HepG2 (cell line): ENCODE data around the gene DHRS1. TPM values are rescaled to one million over a fixed set of nuclear protein-coding genes. Genes with fewer than 3 reads are reported as not detected.
A peak's percentile ranks its signal among the peaks of the same experiment; 100 is the strongest.

Source experiments
- ATAC-seq: fragments of 200-7000 bp; cut with Tn5 transposase; 3 replicates; pipeline ENCODE4 v1.9.1; 2020; ENCODE audit warnings: mild to moderate bottlenecking, moderate library complexity
- BruUV-seq: library from RNA; stranded (reverse); fragments of 400-500 nt; replicated peaks from 2 replicates; lab custom pipeline; 2021; lab: Mats Ljungman, UMichigan
- CTCF ChIA-PET: fragments of 300-600 bp; formaldehyde crosslinking; extraction: SDS; loops from one replicate; lab custom pipeline; 2021; ENCODE audit warnings: low total read pairs, inconsistent platforms, low intra/inter-chr PET ratio; lab: Yijun Ruan, JAX
- POLR2A ChIA-PET: fragments of 350-600 bp; sonication (Branson Sonifier 250); formaldehyde crosslinking; loops from one replicate; lab custom pipeline; 2020; ENCODE audit warnings: antibody characterized with exemption, inconsistent platforms; lab: Yijun Ruan, JAX
- DNase-seq: peaks from one replicate; pipeline ENCODE4 v3.0.0-alpha.2; 2015; ENCODE audit warnings: low spot score
- FAIRE-seq: peaks from 3 replicates; lab custom pipeline; 2011; peaks lifted over from hg19 to GRCh38; lab: Jason Lieb, UNC
- H2AFZ ChIP-seq: one replicate; pipeline ENCODE4 v1.6.1; 2011; ENCODE audit warnings: low read length, inconsistent platforms
- H3K27ac ChIP-seq: fragments of 300-600 bp; 3 replicates; pipeline ENCODE4 v1.8.0; 2011; ENCODE audit warnings: mixed run types, mild to moderate bottlenecking, mixed read lengths, low read length, inconsistent platforms; ENCODE audit not compliant: insufficient read depth; ENCODE audit errors: extremely low read length
- H3K27me3 ChIP-seq, 2 experiments: fragments of 200-600 bp in 1 of 2; 2 replicates in 1 of 2; 3 replicates in 1 of 2; pipeline versions ENCODE4 v1.6.0 to v1.8.0; 2011; ENCODE audit warnings: low read length in 2 of 2, mild to moderate bottlenecking in 2 of 2, moderate library complexity in 2 of 2, inconsistent platforms in 1 of 2; ENCODE audit not compliant: insufficient read depth in 2 of 2, control insufficient read depth in 1 of 2
- H3K36me3 ChIP-seq, 2 experiments: fragments of 200-600 bp in 1 of 2; replicated peaks in 1 of 2; 2 replicates in 1 of 2; 3 replicates in 1 of 2; pipeline versions ENCODE4 v1.5.1 to v1.8.0; 2011; ENCODE audit warnings: low read length in 2 of 2, inconsistent platforms in 1 of 2; ENCODE audit not compliant: insufficient read depth in 2 of 2, control insufficient read depth in 1 of 2
- H3K4me1 ChIP-seq: 2 replicates; pipeline ENCODE4 v1.5.1; 2012; ENCODE audit warnings: low read length, inconsistent platforms; ENCODE audit not compliant: insufficient read depth
- H3K4me2 ChIP-seq: 2 replicates; pipeline ENCODE4 v1.6.0; 2011; ENCODE audit warnings: low read depth, low read length, inconsistent platforms
- H3K4me3 ChIP-seq, 3 experiments: fragments of 200-600 bp in 1 of 3; sonication (generic), shearing (Covaris generic) in 1 of 3; replicated peaks in 1 of 3; 2 replicates each; pipeline ENCODE4 v1.5.1; 2011 to 2016; ENCODE audit warnings: low read length in 3 of 3, inconsistent platforms in 2 of 3, low read depth in 2 of 3, mild to moderate bottlenecking in 2 of 3, control low read depth in 1 of 3, mixed read lengths in 1 of 3; ENCODE audit not compliant: insufficient read depth in 1 of 3
- H3K79me2 ChIP-seq: one replicate; pipeline ENCODE4 v1.6.1; 2011; ENCODE audit warnings: low read length, inconsistent platforms; ENCODE audit not compliant: insufficient read depth
- H3K9ac ChIP-seq: 2 replicates; pipeline ENCODE4 v1.6.0; 2011; ENCODE audit warnings: mild to moderate bottlenecking, low read depth, low read length, inconsistent platforms; ENCODE audit not compliant: insufficient read depth
- H3K9me3 ChIP-seq: 2 replicates; pipeline ENCODE4 v1.5.1; 2012; ENCODE audit warnings: mild to moderate bottlenecking, low read length
- H4K20me1 ChIP-seq: 2 replicates; pipeline ENCODE4 v1.6.0; 2011; ENCODE audit warnings: inconsistent platforms, mild to moderate bottlenecking, low read length, moderate library complexity; ENCODE audit not compliant: insufficient read depth
- AGO2 ChIP-seq: fragments of 200-400 bp; formaldehyde crosslinking; optimal IDR thresholded peaks from 2 replicates; pipeline ENCODE3; 2017; ENCODE audit warnings: mild to moderate bottlenecking, low read depth, low read length, moderate library complexity
- CCAR2 ChIP-seq: fragments of 200-400 bp; formaldehyde crosslinking; optimal IDR thresholded peaks from 2 replicates; pipeline ENCODE3; 2018; ENCODE audit warnings: low read depth, mild to moderate bottlenecking, low read length, moderate library complexity
- CHCHD3 ChIP-seq: sonication (generic); formaldehyde crosslinking; IDR thresholded peaks from 2 replicates; pipeline ENCODE4 v1.8.0; 2022; ENCODE audit warnings: mild to moderate bottlenecking, missing genetic modification reagents, moderate library complexity
- FOXJ3 ChIP-seq: sonication (generic); formaldehyde crosslinking; IDR thresholded peaks from 2 replicates; pipeline ENCODE4 v1.4.0; 2020; ENCODE audit warnings: missing genetic modification reagents, mild to moderate bottlenecking, borderline replicate concordance
- GABPA ChIP-seq, 2 experiments: IDR thresholded peaks; 2 replicates each; pipeline ENCODE4 v1.6.1; 2011 to 2016; ENCODE audit warnings: low read depth in 2 of 2, low read length in 1 of 2, missing biosample characterization in 1 of 2, missing genetic modification characterization in 1 of 2
- MIER3 ChIP-seq: IDR thresholded peaks from 2 replicates; pipeline ENCODE4 v1.6.1; 2016; ENCODE audit warnings: missing compliant biosample characterization, borderline replicate concordance
- MTA1 ChIP-seq: sonication (generic); formaldehyde crosslinking; IDR thresholded peaks from 2 replicates; pipeline ENCODE4 v1.4.0; 2020; ENCODE audit warnings: missing genetic modification reagents, mild to moderate bottlenecking, borderline replicate concordance
- RELA ChIP-seq: sonication (generic); formaldehyde crosslinking; IDR thresholded peaks from 2 replicates; pipeline ENCODE4 v1.4.0; 2020; ENCODE audit warnings: missing genetic modification reagents
- RORA ChIP-seq: sonication (generic); formaldehyde crosslinking; IDR thresholded peaks from 2 replicates; pipeline ENCODE4 v1.5.0; 2020; ENCODE audit warnings: mild to moderate bottlenecking, missing genetic modification reagents, moderate library complexity
- SSRP1 ChIP-seq: IDR thresholded peaks from 2 replicates; pipeline ENCODE4 v1.6.1; 2016; ENCODE audit warnings: control low read depth
- ZNF10 ChIP-seq: sonication (generic); formaldehyde crosslinking; IDR thresholded peaks from 2 replicates; pipeline ENCODE4 v1.4.0; 2020; ENCODE audit warnings: mild to moderate bottlenecking, low read depth, missing genetic modification reagents, borderline replicate concordance
- ZNF121 ChIP-seq: sonication (generic); formaldehyde crosslinking; IDR thresholded peaks from 2 replicates; pipeline ENCODE4 v1.5.0; 2020; ENCODE audit warnings: mild to moderate bottlenecking, missing genetic modification reagents
- ZNF547 ChIP-seq: sonication (generic); formaldehyde crosslinking; IDR thresholded peaks from 2 replicates; pipeline ENCODE4 v1.5.1; 2020; ENCODE audit warnings: mild to moderate bottlenecking, missing genetic modification reagents
- ZNF891 ChIP-seq: sonication (generic); formaldehyde crosslinking; IDR thresholded peaks from 2 replicates; pipeline ENCODE4 v1.5.0; 2020; ENCODE audit warnings: mild to moderate bottlenecking, missing genetic modification reagents
- WGBS: methylation state at CpG from one replicate; pipeline ENCODE4 v1.1.6; 2017; ENCODE audit warnings: low lambda C conversion rate; 5-methylcytosine and 5-hydroxymethylcytosine counted together
- in situ Hi-C: cut with HindIII; loops from 2 replicates; pipeline ENCODE4 v1.10.0; 2017; ENCODE audit warnings: low pct_unique_long_range_greater_than_20kb; ENCODE audit not compliant: extremely low pct_ligation_motif_present
- intact Hi-C: fragments of 100-400 bp; cut with micrococcal nuclease; formaldehyde crosslinking; loops from one replicate; pipeline ENCODE4 v1.10.0; 2022; ENCODE audit not compliant: unreplicated experiment
- polyA plus RNA-seq, 8 experiments: library from polyadenylated mRNA; depleted of rRNA in 3 of 8; stranded (reverse) in 7 of 8; unstranded in 1 of 8; fragments of >200 nt; fragmentation: Illumina TruSeq in 4 of 8; extraction: Trizol in 4 of 8; gene quantifications; 2 replicates each; pipeline versions ENCODE4 v1.2.1 to v1.2.3, GENCODE V29; 2011 to 2016; ENCODE audit warnings: low read depth in 4 of 8, missing spikeins in 1 of 8, mixed read lengths in 1 of 8; ENCODE audit not compliant: insufficient read depth in 1 of 8
- total RNA-seq, 5 experiments: library from RNA; depleted of rRNA; stranded (reverse); fragments of >200 nt; fragmentation: Illumina TruSeq; extraction: Trizol; gene quantifications; 2 replicates each; pipeline ENCODE4 v1.2.3, GENCODE V29; 2016; ENCODE audit warnings: low read depth in 1 of 5
- TF ChIP-seq, protein P1 (sequence below): sonication (generic); formaldehyde crosslinking; IDR thresholded peaks from 2 replicates; pipeline ENCODE4 v1.5.0; 2020; ENCODE audit warnings: missing genetic modification reagents
- TF ChIP-seq, protein P2 (sequence below): sonication (generic); formaldehyde crosslinking; IDR thresholded peaks from 2 replicates; pipeline ENCODE4 v1.5.0; 2020; ENCODE audit warnings: mild to moderate bottlenecking, low read depth, missing genetic modification reagents, borderline replicate concordance
- TF ChIP-seq, protein P3 (sequence below): sonication (generic); formaldehyde crosslinking; IDR thresholded peaks from 2 replicates; pipeline ENCODE4 v1.9.0; 2021; ENCODE audit warnings: missing genetic modification reagents, borderline replicate concordance
- TF ChIP-seq, protein P4 (sequence below): sonication (generic); formaldehyde crosslinking; conservative IDR thresholded peaks from 2 replicates; pipeline ENCODE4 v1.4.0; 2020; ENCODE audit warnings: missing genetic modification reagents

The DHRS1 gene
- total and polyA plus RNA-seq, 2 of the 13 experiments (the other 11 are each of a cell fraction or from before 2014, with no cell fraction given) = 49.8 to 60.8 TPM

DNA sequence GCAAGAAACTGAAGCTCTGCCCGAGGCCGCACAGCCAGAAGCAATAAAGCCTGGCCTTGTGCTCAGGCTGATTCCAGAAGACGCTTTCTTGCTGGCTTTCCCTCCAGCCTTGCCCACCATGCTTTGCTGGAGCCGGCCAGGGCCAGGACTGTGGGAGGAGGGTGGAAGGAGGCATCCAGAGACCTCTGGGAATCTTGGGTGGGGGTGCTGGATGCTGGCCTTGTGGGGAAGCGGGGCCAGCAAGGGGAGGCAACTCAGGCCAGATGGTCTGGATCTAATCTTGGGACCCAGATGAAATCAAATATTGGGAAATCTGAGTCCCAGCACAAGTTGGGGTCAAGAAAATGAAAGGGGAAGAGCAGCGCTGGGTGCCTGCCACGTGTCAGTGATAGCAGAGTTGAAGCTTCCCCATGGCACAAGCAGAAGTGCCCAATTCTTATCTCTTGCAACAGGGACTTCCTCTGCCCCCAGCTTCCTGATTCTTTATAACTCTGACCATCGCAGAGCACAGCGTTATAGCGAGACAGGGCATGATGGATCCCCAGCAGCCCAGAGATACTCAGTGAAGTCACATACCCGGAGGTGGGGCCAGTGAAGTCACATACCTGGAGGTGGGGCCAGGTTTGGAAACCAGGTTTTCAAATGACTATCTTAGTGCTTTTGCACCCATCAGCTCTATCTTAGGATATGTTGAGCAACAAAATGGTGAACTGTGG, 21.8 kb downstream of the DHRS1 start:
- no peaks in the 10 kb centered on the region for H3K27me3 ChIP-seq
- H2AFZ ChIP-seq = no peak overlapping the region
- no peak overlapping the region for H3K9ac ChIP-seq
- H3K36me3 ChIP-seq = no peaks in the 10 kb centered on the region
- no peak overlapping the region for H3K4me3 ChIP-seq
- H4K20me1 ChIP-seq = no peaks in the 10 kb centered on the region
- H3K4me2 ChIP-seq = no peak overlapping the region
- DNase-seq (no peak), FAIRE-seq (no peak), ATAC-seq (no peak)
- H3K27ac ChIP-seq = no peak overlapping the region
- 94% methylated on average over 11 of the region's 11 CpGs for WGBS
- peaks cover 2% of the 10 kb centered on the region for H3K4me1 ChIP-seq
- ChIA-PET CTCF (no interaction called here), POLR2A (interaction anchor here (4.8 kb wide), 1 partner anchor 7 kb away, joined by 27 read pairs; the partner anchor contains the start of gene RABGGTA)
- no peaks in the 10 kb centered on the region for H3K9me3 ChIP-seq
- no TSS peak for BruUV-seq
- in situ Hi-C loops = no loop called here
- peaks cover 2% of the 10 kb centered on the region for H3K79me2 ChIP-seq
- intact Hi-C loops = no loop called here
- TF ChIP-seq MIER3 (CRISPR knock-in tag) (no peak), ZNF10 (CRISPR knock-in tag) (0 out of 2 replicates have a peak, but pooled peaks have one; percentile 34), CCAR2 (no peak), RELA (CRISPR knock-in tag) (no peak), FOXJ3 (CRISPR knock-in tag) (no peak), ZNF547 (no peak), ZNF121 (CRISPR knock-in tag) (no peak), GABPA (IDR thresholded peaks at IDR 0.05; ENCODE audit: low read depth, low read length) (no peak), GABPA (CRISPR knock-in tag; IDR thresholded peaks at IDR 0.05; ENCODE audit: low read depth) (no peak), ZNF891 (no peak), SSRP1 (CRISPR knock-in tag) (no peak), RORA (CRISPR knock-in tag) (no peak), CHCHD3 (CRISPR knock-in tag) (no peak), AGO2 (peak; percentile 29), MTA1 (CRISPR knock-in tag) (0 out of 2 replicates have a peak, but pooled peaks have one; percentile 26)
- TF ChIP-seq, protein P1, sequence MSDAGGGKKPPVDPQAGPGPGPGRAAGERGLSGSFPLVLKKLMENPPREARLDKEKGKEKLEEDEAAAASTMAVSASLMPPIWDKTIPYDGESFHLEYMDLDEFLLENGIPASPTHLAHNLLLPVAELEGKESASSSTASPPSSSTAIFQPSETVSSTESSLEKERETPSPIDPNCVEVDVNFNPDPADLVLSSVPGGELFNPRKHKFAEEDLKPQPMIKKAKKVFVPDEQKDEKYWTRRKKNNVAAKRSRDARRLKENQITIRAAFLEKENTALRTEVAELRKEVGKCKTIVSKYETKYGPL (CRISPR knock-in tag) = no peak
- TF ChIP-seq, protein P2, sequence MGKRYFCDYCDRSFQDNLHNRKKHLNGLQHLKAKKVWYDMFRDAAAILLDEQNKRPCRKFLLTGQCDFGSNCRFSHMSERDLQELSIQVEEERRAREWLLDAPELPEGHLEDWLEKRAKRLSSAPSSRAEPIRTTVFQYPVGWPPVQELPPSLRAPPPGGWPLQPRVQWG = no peak
- TF ChIP-seq, protein P3, sequence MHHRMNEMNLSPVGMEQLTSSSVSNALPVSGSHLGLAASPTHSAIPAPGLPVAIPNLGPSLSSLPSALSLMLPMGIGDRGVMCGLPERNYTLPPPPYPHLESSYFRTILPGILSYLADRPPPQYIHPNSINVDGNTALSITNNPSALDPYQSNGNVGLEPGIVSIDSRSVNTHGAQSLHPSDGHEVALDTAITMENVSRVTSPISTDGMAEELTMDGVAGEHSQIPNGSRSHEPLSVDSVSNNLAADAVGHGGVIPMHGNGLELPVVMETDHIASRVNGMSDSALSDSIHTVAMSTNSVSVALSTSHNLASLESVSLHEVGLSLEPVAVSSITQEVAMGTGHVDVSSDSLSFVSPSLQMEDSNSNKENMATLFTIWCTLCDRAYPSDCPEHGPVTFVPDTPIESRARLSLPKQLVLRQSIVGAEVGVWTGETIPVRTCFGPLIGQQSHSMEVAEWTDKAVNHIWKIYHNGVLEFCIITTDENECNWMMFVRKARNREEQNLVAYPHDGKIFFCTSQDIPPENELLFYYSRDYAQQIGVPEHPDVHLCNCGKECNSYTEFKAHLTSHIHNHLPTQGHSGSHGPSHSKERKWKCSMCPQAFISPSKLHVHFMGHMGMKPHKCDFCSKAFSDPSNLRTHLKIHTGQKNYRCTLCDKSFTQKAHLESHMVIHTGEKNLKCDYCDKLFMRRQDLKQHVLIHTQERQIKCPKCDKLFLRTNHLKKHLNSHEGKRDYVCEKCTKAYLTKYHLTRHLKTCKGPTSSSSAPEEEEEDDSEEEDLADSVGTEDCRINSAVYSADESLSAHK (CRISPR knock-in tag) = no peak
- TF ChIP-seq, protein P4, sequence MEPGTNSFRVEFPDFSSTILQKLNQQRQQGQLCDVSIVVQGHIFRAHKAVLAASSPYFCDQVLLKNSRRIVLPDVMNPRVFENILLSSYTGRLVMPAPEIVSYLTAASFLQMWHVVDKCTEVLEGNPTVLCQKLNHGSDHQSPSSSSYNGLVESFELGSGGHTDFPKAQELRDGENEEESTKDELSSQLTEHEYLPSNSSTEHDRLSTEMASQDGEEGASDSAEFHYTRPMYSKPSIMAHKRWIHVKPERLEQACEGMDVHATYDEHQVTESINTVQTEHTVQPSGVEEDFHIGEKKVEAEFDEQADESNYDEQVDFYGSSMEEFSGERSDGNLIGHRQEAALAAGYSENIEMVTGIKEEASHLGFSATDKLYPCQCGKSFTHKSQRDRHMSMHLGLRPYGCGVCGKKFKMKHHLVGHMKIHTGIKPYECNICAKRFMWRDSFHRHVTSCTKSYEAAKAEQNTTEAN (CRISPR knock-in tag) = no peak
